Neural progenitor cell (in vitro differentiated cells): ENCODE data around the gene ME1. TPM values are rescaled to one million over a fixed set of nuclear protein-coding genes. Genes with fewer than 3 reads are reported as not detected.
"Not testable (repeated sequence)": the region's sequence is repeated elsewhere in the genome, so short reads cannot be mapped to it uniquely, and the experiment has no call there.

Experiments used
- DNase-seq: peaks from one replicate; pipeline ENCODE4 v3.0.0-alpha.2; 2016; ENCODE audit warnings: low spot score
- H2AFZ ChIP-seq: fragments of 200-600 bp; sonication (generic); replicated peaks from 2 replicates; pipeline ENCODE4 v1.6.1; 2016; ENCODE audit warnings: antibody characterized with exemption
- H3F3A ChIP-seq: fragments of 200-600 bp; sonication (generic); 2 replicates; pipeline ENCODE4 v1.6.1; 2016; ENCODE audit warnings: antibody characterized with exemption, low read depth
- H3K27ac ChIP-seq: fragments of 200-600 bp; sonication (generic); 2 replicates; pipeline ENCODE4 v1.5.1; 2016; ENCODE audit warnings: mild to moderate bottlenecking
- H3K27me3 ChIP-seq: fragments of 200-600 bp; sonication (generic); 2 replicates; pipeline ENCODE4 v1.6.1; 2016; ENCODE audit warnings: mild to moderate bottlenecking, moderate library complexity
- H3K36me3 ChIP-seq: fragments of 200-600 bp; sonication (generic); 2 replicates; pipeline ENCODE4 v1.5.1; 2016
- H3K4me1 ChIP-seq: fragments of 200-600 bp; sonication (generic); 2 replicates; pipeline ENCODE4 v1.6.1; 2016; ENCODE audit warnings: mixed run types
- H3K4me2 ChIP-seq: fragments of 200-600 bp; sonication (generic); 2 replicates; pipeline ENCODE4 v1.6.1; 2016
- H3K4me3 ChIP-seq: fragments of 200-600 bp; sonication (generic); 2 replicates; pipeline ENCODE4 v1.5.1; 2016
- H3K79me2 ChIP-seq: fragments of 200-600 bp; sonication (generic); 2 replicates; pipeline ENCODE4 v1.6.1; 2016; ENCODE audit warnings: low read depth
- H3K9ac ChIP-seq: fragments of 200-600 bp; sonication (generic); 2 replicates; pipeline ENCODE4 v1.6.1; 2016
- H3K9me3 ChIP-seq: fragments of 200-600 bp; sonication (generic); 2 replicates; pipeline ENCODE4 v1.5.1; 2016; ENCODE audit warnings: low read depth
- H4K20me1 ChIP-seq: fragments of 200-600 bp; sonication (generic); 2 replicates; pipeline ENCODE4 v1.6.1; 2016; ENCODE audit warnings: low read depth
- H3K27ac Mint-ChIP-seq: 3 replicates; pipeline ENCODE4 v1.8.0; 2021; ENCODE audit warnings: mixed read lengths
- H3K27me3 Mint-ChIP-seq: 2 replicates; pipeline ENCODE4 v1.8.0; 2022; ENCODE audit warnings: low read depth, mild to moderate bottlenecking, inconsistent platforms, moderate library complexity, mixed read lengths; ENCODE audit not compliant: insufficient read depth
- H3K36me3 Mint-ChIP-seq: 3 replicates; pipeline ENCODE4 v1.8.0; 2021; ENCODE audit warnings: mixed read lengths
- H3K4me1 Mint-ChIP-seq: 3 replicates; pipeline ENCODE4 v1.8.0; 2021; ENCODE audit warnings: mixed read lengths
- H3K4me3 Mint-ChIP-seq: 3 replicates; pipeline ENCODE4 v1.8.0; 2021; ENCODE audit warnings: mild to moderate bottlenecking, moderate library complexity, mixed read lengths
- H3K9me3 Mint-ChIP-seq: 3 replicates; pipeline ENCODE4 v1.8.0; 2020; ENCODE audit warnings: mixed read lengths
- EZH2 ChIP-seq: fragments of 200-600 bp; sonication (generic); IDR thresholded peaks from 2 replicates; pipeline ENCODE4 v1.6.1; 2017; ENCODE audit warnings: antibody characterized with exemption, mild to moderate bottlenecking, moderate library complexity
- EZH2phosphoT487 ChIP-seq: fragments of 200-600 bp; sonication (generic); IDR thresholded peaks from 2 replicates; pipeline ENCODE4 v1.6.1; 2017; ENCODE audit warnings: antibody characterized with exemption
- total RNA-seq: library from RNA; depleted of rRNA; stranded (reverse); fragments of >200 nt; gene quantifications from 2 replicates; pipeline ENCODE4 v1.2.3, GENCODE V29; 2015; ENCODE audit warnings: low replicate concordance
- TF ChIP-seq, protein P1 (sequence below): fragments of 200-600 bp; sonication (generic); IDR thresholded peaks from 2 replicates; pipeline ENCODE4 v1.5.1; 2017; ENCODE audit warnings: antibody characterized with exemption, mild to moderate bottlenecking

The ME1 gene
- total RNA-seq, 1 donor from 2014 or later, result 2.8 TPM

DNA sequence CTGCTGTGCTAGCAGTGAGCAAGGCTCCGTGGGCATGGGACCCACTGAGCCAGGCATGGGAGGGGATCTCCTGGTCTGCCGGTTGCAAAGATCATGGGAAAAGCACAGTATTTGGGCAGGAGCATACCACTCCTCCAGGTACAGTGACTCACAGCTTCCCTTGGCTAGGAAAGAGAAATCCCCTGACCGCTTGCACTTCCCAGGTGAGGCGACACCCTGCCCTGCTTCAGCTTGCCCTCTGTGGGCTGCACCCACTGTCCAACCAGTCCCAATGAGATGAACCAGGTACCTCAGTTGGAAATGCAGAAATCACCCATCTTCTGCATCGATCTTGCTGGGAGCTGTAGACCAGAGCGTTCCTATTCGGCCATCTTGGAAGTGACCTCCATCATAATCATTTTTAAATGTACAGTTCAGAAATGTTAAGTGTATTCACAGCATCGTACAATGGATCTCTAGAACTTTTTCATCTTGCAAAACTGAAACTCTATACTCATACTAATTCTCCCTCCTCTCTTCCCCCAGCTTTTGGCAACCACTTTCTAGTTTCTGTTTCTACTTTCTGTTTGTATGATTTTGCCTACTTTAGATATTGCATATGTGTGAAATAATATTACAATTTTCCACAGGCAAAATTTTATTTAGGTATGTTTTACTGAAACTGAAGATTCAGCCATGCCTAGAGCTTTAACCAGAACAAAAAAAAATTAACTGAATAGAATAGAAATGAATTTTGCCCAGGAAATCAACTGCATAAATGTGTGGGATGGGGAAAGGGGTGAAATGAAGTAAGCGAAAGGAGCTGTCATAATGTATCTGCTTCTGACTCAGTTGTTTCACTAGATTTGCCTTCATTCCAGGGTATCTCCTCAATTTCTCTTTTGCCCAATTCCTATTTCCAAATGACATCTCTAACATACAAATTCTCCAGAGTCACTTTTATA lies 137.7 kb downstream of the ME1 start:
- no peak overlapping the region for H3K27ac ChIP-seq
- peaks cover 2% of the 10 kb centered on the region for H3K27me3 Mint-ChIP-seq
- no peak overlapping the region for H3K4me3 ChIP-seq
- no peaks in the 10 kb centered on the region for H3K9me3 Mint-ChIP-seq
- no peak overlapping the region for H3K27ac Mint-ChIP-seq
- no peak for DNase-seq
- no peak overlapping the region for H2AFZ ChIP-seq
- no peaks in the 10 kb centered on the region for H3K36me3 Mint-ChIP-seq
- H4K20me1 ChIP-seq, result no peaks in the 10 kb centered on the region
- H3K4me1 ChIP-seq, result no peaks in the 10 kb centered on the region
- no peaks in the 10 kb centered on the region for H3K36me3 ChIP-seq
- TF ChIP-seq, protein P1, sequence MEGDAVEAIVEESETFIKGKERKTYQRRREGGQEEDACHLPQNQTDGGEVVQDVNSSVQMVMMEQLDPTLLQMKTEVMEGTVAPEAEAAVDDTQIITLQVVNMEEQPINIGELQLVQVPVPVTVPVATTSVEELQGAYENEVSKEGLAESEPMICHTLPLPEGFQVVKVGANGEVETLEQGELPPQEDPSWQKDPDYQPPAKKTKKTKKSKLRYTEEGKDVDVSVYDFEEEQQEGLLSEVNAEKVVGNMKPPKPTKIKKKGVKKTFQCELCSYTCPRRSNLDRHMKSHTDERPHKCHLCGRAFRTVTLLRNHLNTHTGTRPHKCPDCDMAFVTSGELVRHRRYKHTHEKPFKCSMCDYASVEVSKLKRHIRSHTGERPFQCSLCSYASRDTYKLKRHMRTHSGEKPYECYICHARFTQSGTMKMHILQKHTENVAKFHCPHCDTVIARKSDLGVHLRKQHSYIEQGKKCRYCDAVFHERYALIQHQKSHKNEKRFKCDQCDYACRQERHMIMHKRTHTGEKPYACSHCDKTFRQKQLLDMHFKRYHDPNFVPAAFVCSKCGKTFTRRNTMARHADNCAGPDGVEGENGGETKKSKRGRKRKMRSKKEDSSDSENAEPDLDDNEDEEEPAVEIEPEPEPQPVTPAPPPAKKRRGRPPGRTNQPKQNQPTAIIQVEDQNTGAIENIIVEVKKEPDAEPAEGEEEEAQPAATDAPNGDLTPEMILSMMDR, result no peak
- no peak for TF ChIP-seq EZH2
- TF ChIP-seq EZH2phosphoT487, result no peak
- no peaks in the 10 kb centered on the region for H3K4me1 Mint-ChIP-seq
- no peak overlapping the region for H3K9ac ChIP-seq
- no peaks in the 10 kb centered on the region for H3K9me3 ChIP-seq
- no peak overlapping the region for H3K4me2 ChIP-seq
- no peaks in the 10 kb centered on the region for H3K27me3 ChIP-seq
- no peak overlapping the region for H3K4me3 Mint-ChIP-seq
- H3F3A ChIP-seq, result no peaks in the 10 kb centered on the region
- H3K79me2 ChIP-seq, result no peaks in the 10 kb centered on the region

DNA sequence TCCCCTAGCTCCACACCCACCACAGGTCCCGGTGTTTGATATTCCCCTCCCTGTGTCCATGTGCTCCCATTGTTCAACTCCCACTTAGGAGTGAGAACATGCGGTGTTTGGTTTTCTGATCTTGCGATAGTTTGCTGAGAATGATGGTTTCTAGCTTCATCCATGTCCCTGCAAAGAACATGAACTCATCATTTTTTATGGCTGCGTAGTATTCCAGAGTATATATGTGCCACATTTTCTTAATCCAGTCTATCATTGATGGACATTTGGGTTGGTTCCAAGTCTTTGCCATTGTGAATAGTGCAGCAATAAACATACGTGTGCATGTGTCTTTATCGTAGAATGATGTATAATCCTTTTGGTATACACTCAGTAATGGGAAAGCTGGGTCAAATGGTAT lies 143.6 kb downstream of the ME1 start:
- not testable (repeated sequence) for H3K36me3 Mint-ChIP-seq, H2AFZ ChIP-seq, H3K4me3 Mint-ChIP-seq, H3K4me1 Mint-ChIP-seq, H3K4me3 ChIP-seq, H3K36me3 ChIP-seq, H3K9ac ChIP-seq, H4K20me1 ChIP-seq, H3K27ac Mint-ChIP-seq, H3K27me3 Mint-ChIP-seq, H3F3A ChIP-seq, H3K27me3 ChIP-seq, H3K9me3 ChIP-seq, DNase-seq, H3K4me2 ChIP-seq, H3K27ac ChIP-seq, H3K4me1 ChIP-seq, H3K9me3 Mint-ChIP-seq, H3K79me2 ChIP-seq

DNA sequence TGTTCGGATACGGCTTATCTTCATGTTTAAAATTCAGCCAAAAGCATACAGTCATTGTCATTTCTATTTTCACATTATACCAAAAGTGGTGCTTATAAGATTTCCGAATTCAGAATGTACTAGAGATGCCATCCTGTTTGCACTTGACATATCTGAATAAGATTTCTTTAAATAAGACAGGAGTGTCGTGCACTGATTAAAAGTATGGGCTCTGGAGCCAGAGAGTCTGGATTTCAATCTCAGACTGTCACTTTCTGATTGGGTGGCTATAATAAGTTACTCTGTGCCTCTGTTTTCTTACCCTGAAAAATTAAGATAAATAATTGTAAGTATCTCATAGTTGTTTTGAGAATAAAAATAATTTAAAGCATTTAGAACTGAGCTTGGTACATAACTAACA lies 144.9 kb downstream of the ME1 start:
- Histone ChIP-seq H2AFZ (no peak overlapping the region), H3K79me2 (no peaks in the 10 kb centered on the region), H3K27me3 (no peaks in the 10 kb centered on the region), H3K4me2 (no peak overlapping the region), H3K9ac (no peak overlapping the region), H4K20me1 (no peaks in the 10 kb centered on the region), H3K36me3 (no peaks in the 10 kb centered on the region), H3F3A (no peaks in the 10 kb centered on the region), H3K4me3 (no peak overlapping the region), H3K9me3 (no peaks in the 10 kb centered on the region), H3K4me1 (no peaks in the 10 kb centered on the region), H3K27ac (no peak overlapping the region)
- Mint-ChIP-seq H3K27me3 (no peaks in the 10 kb centered on the region), H3K9me3 (peaks cover 4% of the 10 kb centered on the region), H3K4me3 (no peak overlapping the region), H3K27ac (no peak overlapping the region), H3K4me1 (no peaks in the 10 kb centered on the region), H3K36me3 (no peaks in the 10 kb centered on the region)
- TF ChIP-seq, protein P1, result no peak
- no peak for TF ChIP-seq EZH2phosphoT487
- TF ChIP-seq EZH2, result no peak
- DNase-seq, result no peak

DNA sequence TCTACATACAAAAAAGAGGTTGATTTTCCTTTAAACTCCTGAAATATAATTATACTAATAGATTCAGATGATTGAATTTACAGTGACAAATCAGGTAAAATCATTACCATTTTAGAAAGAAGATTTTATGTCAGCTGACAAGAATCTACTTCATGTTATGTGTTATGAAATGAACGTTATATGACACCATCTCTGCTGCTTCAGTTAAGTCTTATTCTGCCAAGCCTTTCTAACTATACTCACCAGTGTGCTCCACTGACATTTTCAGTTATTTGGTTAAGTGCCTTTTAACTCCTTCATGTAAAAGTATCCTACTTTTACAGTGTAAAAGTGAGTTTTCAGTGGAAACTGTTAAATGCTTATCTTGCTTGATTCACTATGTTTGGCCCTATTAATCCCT lies 157.3 kb downstream of the ME1 start:
- peaks cover 17% of the 10 kb centered on the region for H3K4me1 Mint-ChIP-seq
- Histone ChIP-seq H3F3A (no peaks in the 10 kb centered on the region), H3K79me2 (no peaks in the 10 kb centered on the region), H2AFZ (no peak overlapping the region), H3K4me2 (no peak overlapping the region), H3K4me1 (no peaks in the 10 kb centered on the region), H3K9ac (no peak overlapping the region), H3K4me3 (no peak overlapping the region), H3K9me3 (no peaks in the 10 kb centered on the region), H4K20me1 (no peaks in the 10 kb centered on the region), H3K36me3 (no peaks in the 10 kb centered on the region), H3K27ac (no peak overlapping the region), H3K27me3 (no peaks in the 10 kb centered on the region)
- no peak overlapping the region for H3K27ac Mint-ChIP-seq
- no peak overlapping the region for H3K4me3 Mint-ChIP-seq
- H3K27me3 Mint-ChIP-seq, result peaks cover 4% of the 10 kb centered on the region
- no peak for TF ChIP-seq EZH2phosphoT487
- no peak for TF ChIP-seq EZH2
- TF ChIP-seq, protein P1, result no peak
- no peak for DNase-seq
- no peaks in the 10 kb centered on the region for H3K9me3 Mint-ChIP-seq
- H3K36me3 Mint-ChIP-seq, result no peaks in the 10 kb centered on the region
